ENCODE measurements around the gene CLIP4. TPM values are rescaled to one million over a fixed set of nuclear protein-coding genes. Genes with fewer than 3 reads are reported as not detected.

The CLIP4 gene
- total and polyA plus RNA-seq, 10 of the 15 experiments (the other 5 are each of a cell fraction or from before 2014, with no cell fraction given) = 5.5 to 34.9 (median 16.8) TPM

DNA sequence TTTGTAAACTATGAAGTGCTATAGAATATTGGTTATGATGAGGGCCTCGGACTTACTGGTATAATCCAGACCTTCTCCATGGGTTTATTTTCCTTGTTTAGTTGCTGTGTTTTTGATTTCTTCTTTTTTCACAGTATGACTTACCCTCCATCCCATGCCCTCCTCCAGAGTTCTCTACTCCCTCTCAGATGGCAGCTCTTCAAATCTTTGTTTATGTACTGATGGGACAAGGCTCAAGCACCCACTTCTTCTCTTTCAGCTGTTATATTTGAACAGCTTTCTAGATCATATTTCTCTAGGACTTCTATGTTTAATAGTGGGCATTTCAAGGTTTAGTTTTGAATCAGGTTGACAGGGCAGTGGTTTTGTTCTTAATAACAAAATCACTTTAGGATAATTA lies 43.9 kb downstream of the CLIP4 start (continued):
- no peak for TF ChIP-seq SPI1 (IDR thresholded peaks at IDR 0.05; ENCODE audit: borderline replicate concordance, insufficient read depth, low read depth, low read length)
- no peak for TF ChIP-seq YBX1 (IDR thresholded peaks at IDR 0.05)
- TF ChIP-seq MEF2B (IDR thresholded peaks at IDR 0.05; ENCODE audit: partially characterized antibody, poor library complexity, severe bottlenecking) = no peak
- TF ChIP-seq NBN (IDR thresholded peaks at IDR 0.05) = no peak
- no peak for TF ChIP-seq USF2 (IDR thresholded peaks at IDR 0.05; ENCODE audit: borderline replicate concordance, low read depth, low read length)
- no peak for TF ChIP-seq SUPT20H (IDR thresholded peaks at IDR 0.05; ENCODE audit: borderline replicate concordance, control insufficient read depth, low read depth, low read length)
- TF ChIP-seq, protein P1, sequence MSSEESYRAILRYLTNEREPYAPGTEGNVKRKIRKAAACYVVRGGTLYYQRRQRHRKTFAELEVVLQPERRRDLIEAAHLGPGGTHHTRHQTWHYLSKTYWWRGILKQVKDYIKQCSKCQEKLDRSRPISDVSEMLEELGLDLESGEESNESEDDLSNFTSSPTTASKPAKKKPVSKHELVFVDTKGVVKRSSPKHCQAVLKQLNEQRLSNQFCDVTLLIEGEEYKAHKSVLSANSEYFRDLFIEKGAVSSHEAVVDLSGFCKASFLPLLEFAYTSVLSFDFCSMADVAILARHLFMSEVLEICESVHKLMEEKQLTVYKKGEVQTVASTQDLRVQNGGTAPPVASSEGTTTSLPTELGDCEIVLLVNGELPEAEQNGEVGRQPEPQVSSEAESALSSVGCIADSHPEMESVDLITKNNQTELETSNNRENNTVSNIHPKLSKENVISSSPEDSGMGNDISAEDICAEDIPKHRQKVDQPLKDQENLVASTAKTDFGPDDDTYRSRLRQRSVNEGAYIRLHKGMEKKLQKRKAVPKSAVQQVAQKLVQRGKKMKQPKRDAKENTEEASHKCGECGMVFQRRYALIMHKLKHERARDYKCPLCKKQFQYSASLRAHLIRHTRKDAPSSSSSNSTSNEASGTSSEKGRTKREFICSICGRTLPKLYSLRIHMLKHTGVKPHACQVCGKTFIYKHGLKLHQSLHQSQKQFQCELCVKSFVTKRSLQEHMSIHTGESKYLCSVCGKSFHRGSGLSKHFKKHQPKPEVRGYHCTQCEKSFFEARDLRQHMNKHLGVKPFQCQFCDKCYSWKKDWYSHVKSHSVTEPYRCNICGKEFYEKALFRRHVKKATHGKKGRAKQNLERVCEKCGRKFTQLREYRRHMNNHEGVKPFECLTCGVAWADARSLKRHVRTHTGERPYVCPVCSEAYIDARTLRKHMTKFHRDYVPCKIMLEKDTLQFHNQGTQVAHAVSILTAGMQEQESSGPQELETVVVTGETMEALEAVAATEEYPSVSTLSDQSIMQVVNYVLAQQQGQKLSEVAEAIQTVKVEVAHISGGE (CRISPR knock-in tag; IDR thresholded peaks at IDR 0.05) = no peak
- no peak for TF ChIP-seq RCOR1 (conservative IDR thresholded peaks at IDR 0.05; ENCODE audit: low read depth, low read length)
- no peak for TF ChIP-seq SIN3A (IDR thresholded peaks at IDR 0.05; ENCODE audit: low read depth, low read length)

DNA sequence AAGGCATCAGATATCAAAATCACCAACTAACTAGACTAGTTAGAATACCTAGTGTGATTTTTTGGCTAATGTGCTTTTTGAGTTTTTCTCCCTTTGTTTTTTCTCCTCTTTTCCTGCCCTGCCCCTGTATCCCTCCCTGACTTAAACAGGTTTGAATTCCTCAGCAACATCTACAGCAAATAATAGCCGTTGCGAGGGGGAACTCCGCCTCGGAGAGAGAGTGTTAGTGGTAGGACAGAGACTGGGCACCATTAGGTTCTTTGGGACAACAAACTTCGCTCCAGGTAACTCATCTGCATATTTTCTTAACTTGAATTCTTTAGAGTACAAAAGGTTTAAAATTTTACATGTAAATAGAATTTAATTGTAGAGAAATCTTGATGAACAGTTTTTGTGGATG lies 45.0 kb downstream of the CLIP4 start:
- H3K27me3 ChIP-seq (replicated peaks in 1 of 2; ENCODE audit: control insufficient read depth in 2 of 2, insufficient read depth in 2 of 2, low read length in 1 of 2) = no peaks in the 10 kb centered on the region
- H3K4me3 ChIP-seq = no peak overlapping the region
- no peak overlapping the region for H3K9ac ChIP-seq (ENCODE audit: control insufficient read depth, insufficient read depth, low read length)
- POLR2A ChIA-PET = no interaction called here
- SMC1A ChIA-PET (ENCODE audit: uncharacterized antibody, unreplicated experiment) = no interaction called here
- H4K20me1 ChIP-seq (ENCODE audit: control insufficient read depth, insufficient read depth) = no peaks in the 10 kb centered on the region
- in situ Hi-C loops (cut with MboI) (no loop called here), intact Hi-C loops (cut with micrococcal nuclease; ENCODE audit: unreplicated experiment) (no loop called here)
- H3K4me1 ChIP-seq (ENCODE audit: control insufficient read depth, insufficient read depth, low read length) = no peaks in the 10 kb centered on the region
- 99% methylated on average over 5 of the region's 5 CpGs for WGBS (ENCODE audit: insufficient coverage, insufficient replicate concordance, low lambda C conversion rate, missing lambda C conversion rate)
- ATAC-seq (no peak), FAIRE-seq (no peak), DNase-seq (ENCODE audit: low read depth, low spot score) (no peak)
- H3K9me3 ChIP-seq (replicated peaks; ENCODE audit: control insufficient read depth, insufficient read depth, low read length) = no peaks in the 10 kb centered on the region
- H2AFZ ChIP-seq (ENCODE audit: control insufficient read depth, low read depth, low read length) = no peak overlapping the region
- RAD21 ChIA-PET (ENCODE audit: unreplicated experiment) = no interaction called here
- H3K36me3 ChIP-seq (ENCODE audit: control insufficient read depth in 2 of 2, insufficient read depth in 2 of 2, low read length in 1 of 2) = peaks cover 0 to 19% of the 10 kb centered on the region in 2 experiments; a peak in 3 of 4 replicates
- no TSS peak for BruUV-seq (replicated peaks)
- no peaks in the 10 kb centered on the region for H3K79me2 ChIP-seq (ENCODE audit: control insufficient read depth, insufficient read depth, low read length)
- no peak overlapping the region for H3K27ac ChIP-seq (ENCODE audit: control insufficient read depth, insufficient read depth)
- no peak overlapping the region for H3K4me2 ChIP-seq (ENCODE audit: control insufficient read depth, insufficient read depth)
- CTCF ChIA-PET = no interaction called here
- TF ChIP-seq SUZ12 (IDR thresholded peaks at IDR 0.05; ENCODE audit: unreplicated experiment) = no peak
- TF ChIP-seq, protein P2, sequence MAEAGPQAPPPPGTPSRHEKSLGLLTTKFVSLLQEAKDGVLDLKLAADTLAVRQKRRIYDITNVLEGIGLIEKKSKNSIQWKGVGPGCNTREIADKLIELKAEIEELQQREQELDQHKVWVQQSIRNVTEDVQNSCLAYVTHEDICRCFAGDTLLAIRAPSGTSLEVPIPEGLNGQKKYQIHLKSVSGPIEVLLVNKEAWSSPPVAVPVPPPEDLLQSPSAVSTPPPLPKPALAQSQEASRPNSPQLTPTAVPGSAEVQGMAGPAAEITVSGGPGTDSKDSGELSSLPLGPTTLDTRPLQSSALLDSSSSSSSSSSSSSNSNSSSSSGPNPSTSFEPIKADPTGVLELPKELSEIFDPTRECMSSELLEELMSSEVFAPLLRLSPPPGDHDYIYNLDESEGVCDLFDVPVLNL (IDR thresholded peaks at IDR 0.05; ENCODE audit: low read depth, low read length) = no peak
- no peak for TF ChIP-seq SMAD1 (IDR thresholded peaks at IDR 0.05; ENCODE audit: low read depth, partially characterized antibody)
- TF ChIP-seq NFXL1 (IDR thresholded peaks at IDR 0.05; ENCODE audit: borderline replicate concordance) = no peak
- TF ChIP-seq FOXM1 (IDR thresholded peaks at IDR 0.05; ENCODE audit: low read depth, low read length) = no peak
- TF ChIP-seq SIN3A (IDR thresholded peaks at IDR 0.05; ENCODE audit: low read depth, low read length) = no peak
- TF ChIP-seq, protein P3, sequence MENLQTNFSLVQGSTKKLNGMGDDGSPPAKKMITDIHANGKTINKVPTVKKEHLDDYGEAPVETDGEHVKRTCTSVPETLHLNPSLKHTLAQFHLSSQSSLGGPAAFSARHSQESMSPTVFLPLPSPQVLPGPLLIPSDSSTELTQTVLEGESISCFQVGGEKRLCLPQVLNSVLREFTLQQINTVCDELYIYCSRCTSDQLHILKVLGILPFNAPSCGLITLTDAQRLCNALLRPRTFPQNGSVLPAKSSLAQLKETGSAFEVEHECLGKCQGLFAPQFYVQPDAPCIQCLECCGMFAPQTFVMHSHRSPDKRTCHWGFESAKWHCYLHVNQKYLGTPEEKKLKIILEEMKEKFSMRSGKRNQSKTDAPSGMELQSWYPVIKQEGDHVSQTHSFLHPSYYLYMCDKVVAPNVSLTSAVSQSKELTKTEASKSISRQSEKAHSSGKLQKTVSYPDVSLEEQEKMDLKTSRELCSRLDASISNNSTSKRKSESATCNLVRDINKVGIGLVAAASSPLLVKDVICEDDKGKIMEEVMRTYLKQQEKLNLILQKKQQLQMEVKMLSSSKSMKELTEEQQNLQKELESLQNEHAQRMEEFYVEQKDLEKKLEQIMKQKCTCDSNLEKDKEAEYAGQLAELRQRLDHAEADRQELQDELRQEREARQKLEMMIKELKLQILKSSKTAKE (IDR thresholded peaks at IDR 0.05; ENCODE audit: low read depth, poor library complexity, severe bottlenecking) = no peak

All from GM12878 (cell line).